GM12878 (cell line): ENCODE data around the gene UMPS. TPM values are rescaled to one million over a fixed set of nuclear protein-coding genes. Genes with fewer than 3 reads are reported as not detected.

Source experiments
- BACH1 ChIP-seq: fragments of 450-650 bp; IDR thresholded peaks from 2 replicates; pipeline ENCODE4 v1.6.1; 2017; ENCODE audit warnings: mild to moderate bottlenecking, borderline replicate concordance
- CHD2 ChIP-seq: IDR thresholded peaks from 2 replicates; pipeline ENCODE4 v1.6.1; 2011; ENCODE audit warnings: low read depth, low read length, improper control_type of control experiment, borderline replicate concordance
- EED ChIP-seq: sonication (generic); IDR thresholded peaks from 2 replicates; pipeline ENCODE4 v1.6.1; 2016; ENCODE audit warnings: antibody characterized with exemption, low read depth
- EZH2 ChIP-seq: IDR thresholded peaks from 2 replicates; pipeline ENCODE4 v1.6.1; 2012; ENCODE audit warnings: low read depth, mild to moderate bottlenecking, control low read depth, inconsistent platforms, low read length, borderline replicate concordance; ENCODE audit not compliant: control insufficient read depth
- POLR2A ChIP-seq: IDR thresholded peaks from 2 replicates; pipeline ENCODE4 v1.6.1; 2011; ENCODE audit warnings: low read depth, mild to moderate bottlenecking, low read length
- SP1 ChIP-seq: IDR thresholded peaks from one replicate; pipeline ENCODE4 v1.6.1; 2011; ENCODE audit warnings: low read depth, low read length
- SRF ChIP-seq, 2 experiments: IDR thresholded peaks; 2 replicates each; pipeline ENCODE4 v1.6.1; 2011; ENCODE audit warnings: low read depth in 2 of 2, low read length in 2 of 2, mild to moderate bottlenecking in 1 of 2, moderate library complexity in 1 of 2
- STAT1 ChIP-seq: fragments of 450-650 bp; conservative IDR thresholded peaks from 2 replicates; pipeline ENCODE4 v1.6.1; 2014; ENCODE audit warnings: antibody characterized with exemption, mild to moderate bottlenecking
- TARDBP ChIP-seq: IDR thresholded peaks from 2 replicates; pipeline ENCODE4 v1.6.1; 2016; ENCODE audit warnings: borderline replicate concordance
- YBX1 ChIP-seq: fragments of 450-650 bp; IDR thresholded peaks from 2 replicates; pipeline ENCODE4 v1.6.1; 2016; ENCODE audit warnings: antibody characterized with exemption
- ZNF207 ChIP-seq: fragments of 450-650 bp; IDR thresholded peaks from 2 replicates; pipeline ENCODE4 v1.6.1; 2014; ENCODE audit warnings: antibody characterized with exemption, mild to moderate bottlenecking, borderline replicate concordance
- ZNF217 ChIP-seq: fragments of 450-650 bp; IDR thresholded peaks from 2 replicates; pipeline ENCODE4 v1.6.1; 2017; ENCODE audit warnings: antibody characterized with exemption, mild to moderate bottlenecking
- ZNF24 ChIP-seq: fragments of 450-650 bp; IDR thresholded peaks from 2 replicates; pipeline ENCODE4 v1.6.1; 2017; ENCODE audit warnings: antibody characterized with exemption, mild to moderate bottlenecking
- polyA plus RNA-seq, 11 experiments: library from polyadenylated mRNA; depleted of rRNA in 4 of 11; unstranded in 6 of 11; stranded (reverse) in 5 of 11; fragments of >200 nt; fragmentation: Nextera tagmentation in 4 of 11; fragmentation: Illumina TruSeq in 1 of 11; extraction: Ambion mirVana in 4 of 11; extraction: Trizol in 1 of 11; gene quantifications; 1 replicate in 1 of 11; 2 replicates in 10 of 11; pipeline versions ENCODE4 v1.2.1 to v1.2.3, GENCODE V29; 2011 to 2016; ENCODE audit warnings: inconsistent platforms in 2 of 11, missing spikeins in 2 of 11, low read depth in 1 of 11
- total RNA-seq, 4 experiments: library from RNA; depleted of rRNA in 3 of 4; stranded (reverse); fragments of >200 nt in 3 of 4; fragmentation: Illumina TruSeq in 1 of 4; extraction: Trizol in 1 of 4; gene quantifications; 2 replicates each; pipeline versions ENCODE4 v1.2.1 to v1.2.3, GENCODE V29; 2013 to 2021
- TF ChIP-seq, protein P1 (sequence below): IDR thresholded peaks from 2 replicates; pipeline ENCODE4 v1.6.1; 2012; ENCODE audit warnings: low read depth, low read length, improper control_type of control experiment
- TF ChIP-seq, protein P2 (sequence below): IDR thresholded peaks from 2 replicates; pipeline ENCODE4 v1.6.1; 2011; ENCODE audit warnings: mild to moderate bottlenecking, low read depth, low read length, moderate library complexity; ENCODE audit not compliant: insufficient replicate concordance
- TF ChIP-seq, protein P3 (sequence below): fragments of 150-350 bp; IDR thresholded peaks from 2 replicates; pipeline ENCODE4 v1.6.1; 2014; ENCODE audit warnings: mild to moderate bottlenecking, low read depth, low read length
- TF ChIP-seq, protein P4 (sequence below): fragments of 450-650 bp; IDR thresholded peaks from 2 replicates; pipeline ENCODE4 v1.6.1; 2017; ENCODE audit warnings: borderline replicate concordance
- TF ChIP-seq, protein P5 (sequence below): fragments of 450-650 bp; conservative IDR thresholded peaks from 2 replicates; pipeline ENCODE4 v1.6.1; 2017; ENCODE audit warnings: mild to moderate bottlenecking, moderate library complexity
- TF ChIP-seq, protein P6 (sequence below): fragments of 450-650 bp; IDR thresholded peaks from 2 replicates; pipeline ENCODE4 v1.6.1; 2016; ENCODE audit warnings: mild to moderate bottlenecking, moderate library complexity, borderline replicate concordance

The UMPS gene
- total and polyA plus RNA-seq, 10 of the 15 experiments (the other 5 are each of a cell fraction or from before 2014, with no cell fraction given): 30.6 to 82.8 (median 49.5) TPM

DNA sequence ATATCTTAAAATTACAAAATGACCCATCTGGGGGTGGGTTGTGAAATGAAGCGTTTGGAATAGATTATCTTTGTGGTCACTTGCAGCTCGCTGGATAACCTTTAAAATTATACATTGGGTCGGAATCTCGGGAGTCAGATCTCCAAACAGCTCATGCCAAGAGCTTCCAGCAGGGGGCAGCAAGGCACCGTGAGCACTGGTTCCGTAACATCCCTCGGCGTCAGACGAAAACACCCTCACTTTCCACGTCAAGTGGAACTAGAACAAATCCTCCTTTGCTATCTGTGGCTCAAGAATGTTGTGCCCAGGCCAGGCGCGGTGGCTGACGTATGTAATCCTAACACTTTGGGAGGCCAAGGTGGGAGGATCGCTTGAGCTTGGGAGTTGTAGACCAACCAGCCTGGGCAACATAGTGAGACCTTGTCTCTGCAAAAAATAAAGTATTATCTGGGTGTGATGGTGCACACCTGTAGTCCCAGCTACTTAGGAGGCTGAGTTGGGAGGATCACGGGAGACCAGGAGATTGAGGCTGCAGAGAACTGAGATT is 31.1 kb downstream of the UMPS start (continued):
- TF ChIP-seq, protein P1, sequence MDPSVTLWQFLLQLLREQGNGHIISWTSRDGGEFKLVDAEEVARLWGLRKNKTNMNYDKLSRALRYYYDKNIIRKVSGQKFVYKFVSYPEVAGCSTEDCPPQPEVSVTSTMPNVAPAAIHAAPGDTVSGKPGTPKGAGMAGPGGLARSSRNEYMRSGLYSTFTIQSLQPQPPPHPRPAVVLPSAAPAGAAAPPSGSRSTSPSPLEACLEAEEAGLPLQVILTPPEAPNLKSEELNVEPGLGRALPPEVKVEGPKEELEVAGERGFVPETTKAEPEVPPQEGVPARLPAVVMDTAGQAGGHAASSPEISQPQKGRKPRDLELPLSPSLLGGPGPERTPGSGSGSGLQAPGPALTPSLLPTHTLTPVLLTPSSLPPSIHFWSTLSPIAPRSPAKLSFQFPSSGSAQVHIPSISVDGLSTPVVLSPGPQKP: no peak
- TF ChIP-seq CHD2 (no peak), TARDBP (no peak), EED (no peak), BACH1 (no peak), POLR2A (no peak), STAT1 (no peak), SRF (IDR thresholded peaks at IDR 0.05; ENCODE audit: low read depth in 2 of 2, low read length in 2 of 2) (no peak), SP1 (no peak), ZNF217 (no peak), YBX1 (no peak), ZNF24 (no peak), ZNF207 (0 out of 2 replicates have a peak, but pooled peaks have one; percentile 15), EZH2 (no peak)
- TF ChIP-seq, protein P2, sequence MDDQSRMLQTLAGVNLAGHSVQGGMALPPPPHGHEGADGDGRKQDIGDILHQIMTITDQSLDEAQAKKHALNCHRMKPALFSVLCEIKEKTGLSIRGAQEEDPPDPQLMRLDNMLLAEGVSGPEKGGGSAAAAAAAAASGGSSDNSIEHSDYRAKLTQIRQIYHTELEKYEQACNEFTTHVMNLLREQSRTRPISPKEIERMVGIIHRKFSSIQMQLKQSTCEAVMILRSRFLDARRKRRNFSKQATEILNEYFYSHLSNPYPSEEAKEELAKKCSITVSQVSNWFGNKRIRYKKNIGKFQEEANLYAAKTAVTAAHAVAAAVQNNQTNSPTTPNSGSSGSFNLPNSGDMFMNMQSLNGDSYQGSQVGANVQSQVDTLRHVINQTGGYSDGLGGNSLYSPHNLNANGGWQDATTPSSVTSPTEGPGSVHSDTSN: no peak
- TF ChIP-seq, protein P3, sequence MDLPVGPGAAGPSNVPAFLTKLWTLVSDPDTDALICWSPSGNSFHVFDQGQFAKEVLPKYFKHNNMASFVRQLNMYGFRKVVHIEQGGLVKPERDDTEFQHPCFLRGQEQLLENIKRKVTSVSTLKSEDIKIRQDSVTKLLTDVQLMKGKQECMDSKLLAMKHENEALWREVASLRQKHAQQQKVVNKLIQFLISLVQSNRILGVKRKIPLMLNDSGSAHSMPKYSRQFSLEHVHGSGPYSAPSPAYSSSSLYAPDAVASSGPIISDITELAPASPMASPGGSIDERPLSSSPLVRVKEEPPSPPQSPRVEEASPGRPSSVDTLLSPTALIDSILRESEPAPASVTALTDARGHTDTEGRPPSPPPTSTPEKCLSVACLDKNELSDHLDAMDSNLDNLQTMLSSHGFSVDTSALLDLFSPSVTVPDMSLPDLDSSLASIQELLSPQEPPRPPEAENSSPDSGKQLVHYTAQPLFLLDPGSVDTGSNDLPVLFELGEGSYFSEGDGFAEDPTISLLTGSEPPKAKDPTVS: no peak
- TF ChIP-seq, protein P4, sequence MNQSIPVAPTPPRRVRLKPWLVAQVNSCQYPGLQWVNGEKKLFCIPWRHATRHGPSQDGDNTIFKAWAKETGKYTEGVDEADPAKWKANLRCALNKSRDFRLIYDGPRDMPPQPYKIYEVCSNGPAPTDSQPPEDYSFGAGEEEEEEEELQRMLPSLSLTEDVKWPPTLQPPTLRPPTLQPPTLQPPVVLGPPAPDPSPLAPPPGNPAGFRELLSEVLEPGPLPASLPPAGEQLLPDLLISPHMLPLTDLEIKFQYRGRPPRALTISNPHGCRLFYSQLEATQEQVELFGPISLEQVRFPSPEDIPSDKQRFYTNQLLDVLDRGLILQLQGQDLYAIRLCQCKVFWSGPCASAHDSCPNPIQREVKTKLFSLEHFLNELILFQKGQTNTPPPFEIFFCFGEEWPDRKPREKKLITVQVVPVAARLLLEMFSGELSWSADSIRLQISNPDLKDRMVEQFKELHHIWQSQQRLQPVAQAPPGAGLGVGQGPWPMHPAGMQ: no peak
- TF ChIP-seq, protein P5, sequence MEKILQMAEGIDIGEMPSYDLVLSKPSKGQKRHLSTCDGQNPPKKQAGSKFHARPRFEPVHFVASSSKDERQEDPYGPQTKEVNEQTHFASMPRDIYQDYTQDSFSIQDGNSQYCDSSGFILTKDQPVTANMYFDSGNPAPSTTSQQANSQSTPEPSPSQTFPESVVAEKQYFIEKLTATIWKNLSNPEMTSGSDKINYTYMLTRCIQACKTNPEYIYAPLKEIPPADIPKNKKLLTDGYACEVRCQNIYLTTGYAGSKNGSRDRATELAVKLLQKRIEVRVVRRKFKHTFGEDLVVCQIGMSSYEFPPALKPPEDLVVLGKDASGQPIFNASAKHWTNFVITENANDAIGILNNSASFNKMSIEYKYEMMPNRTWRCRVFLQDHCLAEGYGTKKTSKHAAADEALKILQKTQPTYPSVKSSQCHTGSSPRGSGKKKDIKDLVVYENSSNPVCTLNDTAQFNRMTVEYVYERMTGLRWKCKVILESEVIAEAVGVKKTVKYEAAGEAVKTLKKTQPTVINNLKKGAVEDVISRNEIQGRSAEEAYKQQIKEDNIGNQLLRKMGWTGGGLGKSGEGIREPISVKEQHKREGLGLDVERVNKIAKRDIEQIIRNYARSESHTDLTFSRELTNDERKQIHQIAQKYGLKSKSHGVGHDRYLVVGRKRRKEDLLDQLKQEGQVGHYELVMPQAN: no peak
- TF ChIP-seq, protein P6, sequence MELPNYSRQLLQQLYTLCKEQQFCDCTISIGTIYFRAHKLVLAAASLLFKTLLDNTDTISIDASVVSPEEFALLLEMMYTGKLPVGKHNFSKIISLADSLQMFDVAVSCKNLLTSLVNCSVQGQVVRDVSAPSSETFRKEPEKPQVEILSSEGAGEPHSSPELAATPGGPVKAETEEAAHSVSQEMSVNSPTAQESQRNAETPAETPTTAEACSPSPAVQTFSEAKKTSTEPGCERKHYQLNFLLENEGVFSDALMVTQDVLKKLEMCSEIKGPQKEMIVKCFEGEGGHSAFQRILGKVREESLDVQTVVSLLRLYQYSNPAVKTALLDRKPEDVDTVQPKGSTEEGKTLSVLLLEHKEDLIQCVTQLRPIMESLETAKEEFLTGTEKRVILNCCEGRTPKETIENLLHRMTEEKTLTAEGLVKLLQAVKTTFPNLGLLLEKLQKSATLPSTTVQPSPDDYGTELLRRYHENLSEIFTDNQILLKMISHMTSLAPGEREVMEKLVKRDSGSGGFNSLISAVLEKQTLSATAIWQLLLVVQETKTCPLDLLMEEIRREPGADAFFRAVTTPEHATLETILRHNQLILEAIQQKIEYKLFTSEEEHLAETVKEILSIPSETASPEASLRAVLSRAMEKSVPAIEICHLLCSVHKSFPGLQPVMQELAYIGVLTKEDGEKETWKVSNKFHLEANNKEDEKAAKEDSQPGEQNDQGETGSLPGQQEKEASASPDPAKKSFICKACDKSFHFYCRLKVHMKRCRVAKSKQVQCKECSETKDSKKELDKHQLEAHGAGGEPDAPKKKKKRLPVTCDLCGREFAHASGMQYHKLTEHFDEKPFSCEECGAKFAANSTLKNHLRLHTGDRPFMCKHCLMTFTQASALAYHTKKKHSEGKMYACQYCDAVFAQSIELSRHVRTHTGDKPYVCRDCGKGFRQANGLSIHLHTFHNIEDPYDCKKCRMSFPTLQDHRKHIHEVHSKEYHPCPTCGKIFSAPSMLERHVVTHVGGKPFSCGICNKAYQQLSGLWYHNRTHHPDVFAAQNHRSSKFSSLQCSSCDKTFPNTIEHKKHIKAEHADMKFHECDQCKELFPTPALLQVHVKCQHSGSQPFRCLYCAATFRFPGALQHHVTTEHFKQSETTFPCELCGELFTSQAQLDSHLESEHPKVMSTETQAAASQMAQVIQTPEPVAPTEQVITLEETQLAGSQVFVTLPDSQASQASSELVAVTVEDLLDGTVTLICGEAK: no peak
